HG02642 (cell line): ENCODE data around the gene TIMM44.
"Not testable (repeated sequence)": the region's sequence is repeated elsewhere in the genome, so short reads cannot be mapped to it uniquely, and the experiment has no call there.

ENCODE experiments used
- ATAC-seq: cut with Tn5 transposase; IDR thresholded peaks from one replicate; pipeline ENCODE4 v1.9.1; 2021; ENCODE audit warnings: mild to moderate bottlenecking; ENCODE audit not compliant: unreplicated experiment, poor library complexity

The TIMM44 gene

DNA sequence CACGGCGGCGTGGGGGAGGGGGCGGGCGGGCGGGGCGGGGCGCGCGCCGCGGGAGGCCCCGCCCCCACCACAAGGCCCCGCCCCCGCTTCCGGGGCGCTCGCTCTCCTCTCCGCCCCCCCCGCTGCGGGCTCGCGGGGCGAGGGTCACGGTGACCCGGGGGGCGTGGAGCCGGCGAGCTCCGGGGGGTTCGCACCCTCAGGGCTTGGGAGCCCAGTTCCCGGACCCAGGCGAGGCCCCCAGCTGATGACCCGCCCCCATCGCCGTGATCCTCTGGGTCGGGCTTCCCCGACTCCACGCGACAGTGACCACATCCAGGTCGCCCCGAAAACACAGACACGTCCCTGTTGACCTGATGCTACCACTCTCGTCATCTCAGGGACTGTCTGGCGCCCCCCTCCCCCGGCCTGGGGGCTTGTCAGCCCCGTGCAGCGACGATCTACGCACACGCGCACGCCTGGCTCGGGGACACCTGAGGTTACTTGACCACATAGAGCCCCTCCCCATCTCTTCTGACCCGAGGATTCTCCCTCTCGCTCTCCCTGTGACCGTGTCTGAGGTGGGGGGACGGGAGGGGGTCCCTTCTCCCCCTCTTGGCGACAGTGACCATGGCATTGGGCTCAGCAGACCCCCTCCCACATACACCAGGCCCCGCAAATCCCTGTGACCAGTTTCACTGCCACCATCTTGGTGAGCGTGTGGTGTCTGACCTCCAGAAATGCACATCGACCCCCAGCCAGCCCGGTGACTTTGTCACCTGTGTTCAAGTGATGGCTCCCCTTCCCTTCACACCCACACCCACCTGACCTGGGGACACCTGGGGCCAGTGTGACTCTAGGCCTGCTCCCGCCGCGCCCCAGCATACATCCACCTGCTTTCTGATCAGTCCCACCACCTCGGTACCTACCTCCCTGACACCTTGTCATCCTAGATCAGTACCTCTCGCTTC lies 39.1 kb downstream of the TIMM44 start:
- ATAC-seq = peak; percentile 41

DNA sequence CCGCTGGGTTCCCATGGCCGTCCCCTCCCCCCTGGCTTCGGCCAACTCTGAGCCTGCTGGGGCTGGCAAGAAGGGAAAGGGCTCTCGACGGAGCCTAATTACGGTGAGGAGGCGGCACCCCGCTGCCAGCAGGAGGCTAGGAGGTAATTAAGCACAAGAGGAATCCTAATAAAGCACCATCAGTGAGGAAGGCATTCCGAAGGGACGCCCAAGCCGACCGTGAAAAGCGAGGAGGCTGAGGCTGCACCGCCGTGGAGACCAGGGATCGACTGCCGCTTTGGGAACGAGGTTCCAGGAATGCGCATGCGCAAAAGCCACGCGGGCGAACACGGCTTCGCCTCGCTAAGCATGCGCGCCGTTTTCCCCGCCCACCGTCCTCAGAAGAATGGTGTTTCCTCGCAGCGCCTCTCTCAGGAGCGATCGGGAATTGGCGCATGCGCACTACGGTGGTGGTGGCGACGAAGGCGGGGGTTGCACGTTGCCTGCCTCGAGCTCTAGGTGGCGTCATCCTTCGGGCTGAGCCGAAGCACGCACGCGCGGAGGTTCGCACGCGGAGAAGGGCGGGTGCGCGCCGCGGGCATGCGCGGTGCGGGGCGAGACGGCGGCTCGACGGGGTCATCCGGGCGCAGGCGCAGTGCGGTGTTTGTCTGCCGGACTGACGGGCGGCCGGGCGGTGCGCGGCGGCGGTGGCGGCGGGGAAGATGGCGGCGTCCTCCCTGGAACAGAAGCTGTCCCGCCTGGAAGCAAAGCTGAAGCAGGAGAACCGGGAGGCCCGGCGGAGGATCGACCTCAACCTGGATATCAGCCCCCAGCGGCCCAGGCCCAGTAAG lies 40.0 kb downstream of the TIMM44 start, which contains the start of gene MAP2K7:
Gene MAP2K7 (plus strand): TSS at position 634 of the 830 bp plus-strand sequence. CDS start 68 bp downstream, at position 702.
- ATAC-seq = peak; percentile 90

DNA sequence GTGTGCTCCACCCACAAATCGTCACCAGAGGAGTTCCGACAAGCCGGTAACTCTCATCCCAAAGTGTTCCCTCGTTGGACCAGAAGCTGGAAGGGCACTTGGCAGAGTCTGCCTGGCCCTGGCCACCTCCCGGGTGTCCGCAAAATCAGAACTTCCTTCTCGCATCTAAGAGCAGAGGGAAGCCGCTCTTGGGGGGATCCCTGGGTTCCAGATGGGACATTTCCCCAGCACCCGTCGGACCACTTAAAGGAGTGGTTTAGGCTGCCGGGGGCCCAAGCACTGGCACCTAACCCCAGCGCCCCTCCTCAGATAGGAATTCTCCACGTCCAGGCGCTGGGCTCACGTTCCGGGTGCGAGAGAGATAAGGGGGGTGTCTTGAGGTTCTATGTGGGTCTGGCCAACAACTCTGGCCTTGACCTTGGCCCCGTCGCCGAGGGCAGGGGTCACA lies 40.6 kb downstream of the TIMM44 start:
- ATAC-seq = no peak

DNA sequence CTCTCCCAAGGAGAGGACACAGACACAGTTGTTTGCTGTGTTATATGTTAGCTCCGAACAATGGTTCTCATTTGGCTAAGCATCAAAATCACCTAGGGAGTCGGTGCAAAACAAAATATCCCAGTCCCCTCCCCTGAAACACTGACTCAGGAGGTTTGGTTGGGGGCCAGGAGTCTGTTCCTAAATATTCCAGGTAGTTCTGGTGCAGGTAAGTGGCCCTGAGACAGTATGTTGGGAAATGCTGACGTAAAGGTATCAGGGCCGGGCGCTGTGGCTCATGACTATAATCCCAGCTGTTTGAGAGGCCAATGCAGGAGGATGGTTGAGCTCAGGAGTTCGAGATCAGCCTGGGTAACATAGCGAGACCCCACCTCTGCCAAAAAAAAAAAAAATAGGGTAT lies 42.1 kb downstream of the TIMM44 start:
- no peak for ATAC-seq

DNA sequence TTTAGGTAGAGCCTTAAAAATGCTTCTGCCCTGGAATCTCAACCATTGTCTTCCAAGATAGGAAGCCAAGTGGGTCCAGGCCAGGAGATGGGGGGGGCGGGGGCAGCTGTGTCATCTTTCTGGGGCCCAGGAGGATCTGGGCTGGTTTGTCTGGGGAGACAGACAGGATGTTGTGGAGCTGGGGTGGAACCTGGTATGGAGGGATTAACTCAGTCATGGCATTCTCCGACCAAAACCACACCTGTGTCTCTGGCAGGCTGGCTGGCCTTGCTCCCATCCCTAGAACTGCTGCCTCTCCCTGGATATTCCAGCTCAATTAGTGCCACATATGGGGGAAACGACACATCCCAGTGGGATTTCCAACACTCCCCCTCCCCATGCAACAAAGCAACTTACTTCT lies 42.5 kb downstream of the TIMM44 start:
- ATAC-seq = no peak

DNA sequence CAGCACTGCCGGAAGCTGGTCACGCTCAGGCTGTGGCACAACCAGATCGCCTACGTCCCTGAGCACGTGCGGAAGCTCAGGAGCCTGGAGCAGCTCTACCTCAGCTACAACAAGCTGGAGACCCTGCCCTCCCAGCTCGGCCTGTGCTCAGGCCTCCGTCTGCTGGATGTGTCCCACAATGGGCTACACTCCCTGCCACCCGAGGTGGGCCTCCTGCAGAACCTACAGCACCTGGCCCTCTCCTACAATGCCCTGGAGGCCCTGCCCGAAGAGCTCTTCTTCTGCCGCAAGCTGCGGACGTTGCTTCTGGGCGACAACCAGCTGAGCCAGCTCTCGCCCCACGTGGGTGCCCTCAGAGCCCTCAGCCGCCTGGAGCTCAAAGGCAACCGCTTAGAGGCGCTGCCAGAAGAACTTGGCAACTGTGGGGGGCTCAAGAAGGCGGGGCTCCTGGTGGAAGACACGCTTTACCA lies 43.0 kb downstream of the TIMM44 start:
- no peak for ATAC-seq

DNA sequence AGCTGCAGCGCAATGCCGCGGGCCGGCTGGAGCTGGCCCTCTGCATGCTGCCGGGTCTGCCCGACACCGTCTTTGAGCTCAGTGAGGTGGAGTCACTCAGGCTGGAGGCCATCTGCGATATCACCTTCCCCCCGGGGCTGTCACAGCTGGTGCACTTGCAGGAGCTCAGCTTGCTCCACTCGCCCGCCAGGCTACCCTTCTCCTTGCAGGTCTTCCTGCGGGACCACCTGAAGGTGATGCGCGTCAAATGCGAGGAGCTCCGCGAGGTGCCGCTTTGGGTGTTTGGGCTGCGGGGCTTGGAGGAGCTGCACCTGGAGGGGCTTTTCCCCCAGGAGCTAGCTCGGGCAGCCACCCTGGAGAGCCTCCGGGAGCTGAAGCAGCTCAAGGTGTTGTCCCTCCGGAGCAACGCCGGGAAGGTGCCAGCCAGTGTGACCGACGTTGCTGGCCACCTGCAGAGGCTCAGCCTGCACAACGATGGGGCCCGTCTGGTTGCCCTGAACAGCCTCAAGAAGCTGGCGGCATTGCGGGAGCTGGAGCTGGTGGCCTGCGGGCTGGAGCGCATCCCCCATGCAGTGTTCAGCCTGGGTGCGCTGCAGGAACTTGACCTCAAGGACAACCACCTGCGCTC lies 43.6 kb downstream of the TIMM44 start:
- no peak for ATAC-seq

DNA sequence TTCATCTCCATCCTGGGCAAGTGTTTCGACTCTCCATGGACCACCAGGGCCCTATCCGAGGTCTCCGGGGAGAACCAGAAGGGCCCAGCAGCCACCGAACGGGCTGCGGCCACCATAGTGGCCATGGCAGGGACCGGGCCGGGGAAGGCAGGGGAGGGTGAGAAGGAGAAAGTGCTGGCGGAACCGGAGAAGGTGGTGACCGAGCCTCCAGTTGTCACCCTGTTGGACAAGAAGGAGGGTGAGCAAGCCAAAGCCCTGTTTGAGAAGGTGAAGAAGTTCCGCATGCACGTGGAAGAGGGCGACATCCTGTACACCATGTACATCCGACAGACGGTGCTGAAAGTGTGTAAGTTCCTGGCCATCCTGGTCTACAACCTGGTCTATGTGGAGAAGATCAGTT lies 44.5 kb downstream of the TIMM44 start:
- no peak for ATAC-seq

DNA sequence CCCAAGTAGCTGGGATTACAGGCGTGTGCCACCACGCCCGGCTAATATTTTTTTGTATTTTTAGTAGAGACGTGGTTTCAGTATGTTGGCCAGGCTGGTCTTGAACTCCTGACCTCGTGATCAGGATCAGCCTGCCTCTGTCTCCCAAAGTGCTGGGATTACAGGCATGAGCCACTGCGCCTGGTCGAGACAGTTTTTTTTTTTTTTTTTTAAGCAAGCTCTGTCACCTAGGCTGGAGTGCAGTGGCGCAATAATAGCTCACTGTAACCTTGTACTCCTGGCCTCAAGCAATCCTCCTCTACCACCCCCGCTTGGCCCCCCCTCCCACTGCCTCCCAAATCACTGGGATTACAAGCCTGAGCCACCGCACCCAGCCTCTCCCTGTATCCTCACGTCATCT lies 46.2 kb downstream of the TIMM44 start:
- ATAC-seq = no peak

DNA sequence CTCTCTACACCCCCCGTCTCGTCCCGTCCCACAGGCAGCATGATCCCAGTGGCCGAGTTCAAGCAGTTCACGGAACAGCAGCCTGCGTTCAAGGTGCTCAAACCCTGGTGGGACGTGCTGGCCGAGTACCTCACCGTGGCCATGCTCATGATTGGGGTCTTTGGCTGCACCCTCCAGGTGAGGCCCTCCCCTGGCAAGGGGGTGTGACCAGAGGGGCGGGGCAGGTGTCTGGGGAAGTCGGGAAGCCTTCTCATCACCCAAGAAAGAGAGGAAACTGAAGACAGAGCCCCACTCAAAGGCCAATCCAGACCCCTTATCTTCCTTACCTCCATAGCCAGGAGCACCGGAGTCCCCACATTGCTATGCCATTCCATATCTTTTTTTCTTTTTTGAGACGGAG lies 47.9 kb downstream of the TIMM44 start:
- no peak for ATAC-seq

DNA sequence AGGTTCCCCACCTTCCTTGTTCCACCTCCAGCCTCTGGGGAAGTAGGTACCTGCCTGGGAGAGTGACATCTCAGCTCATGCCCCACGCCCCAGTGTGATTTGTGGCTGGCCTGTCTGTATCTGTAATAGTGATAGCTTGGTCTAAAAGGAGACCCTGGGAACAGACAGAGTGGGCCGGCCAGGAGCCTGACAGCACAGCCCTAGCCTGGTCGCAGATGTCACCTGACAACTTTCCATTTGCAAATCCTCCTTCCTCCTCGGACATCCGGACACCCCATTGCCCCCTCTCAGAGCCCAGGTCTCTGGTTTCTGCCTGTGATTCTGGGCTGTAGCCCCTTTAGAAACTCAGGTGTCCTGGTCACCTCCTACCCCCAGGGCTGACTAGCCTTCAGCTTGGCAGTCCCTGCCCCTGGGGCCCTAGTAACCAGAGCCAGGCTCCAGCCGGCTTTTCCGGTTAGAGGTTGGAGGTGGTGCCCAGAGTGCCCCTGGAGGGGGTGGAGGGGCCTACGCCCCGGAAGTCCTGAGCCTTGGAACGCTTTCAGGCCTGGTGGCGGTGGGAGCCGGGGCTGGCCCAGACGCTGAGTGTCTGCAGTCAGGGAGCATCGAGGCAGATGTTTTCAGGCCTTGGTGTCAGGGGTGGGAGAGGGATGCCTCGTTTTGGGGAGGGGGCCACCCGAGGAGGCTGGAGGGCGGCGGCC lies 48.7 kb downstream of the TIMM44 start:
- no peak for ATAC-seq

DNA sequence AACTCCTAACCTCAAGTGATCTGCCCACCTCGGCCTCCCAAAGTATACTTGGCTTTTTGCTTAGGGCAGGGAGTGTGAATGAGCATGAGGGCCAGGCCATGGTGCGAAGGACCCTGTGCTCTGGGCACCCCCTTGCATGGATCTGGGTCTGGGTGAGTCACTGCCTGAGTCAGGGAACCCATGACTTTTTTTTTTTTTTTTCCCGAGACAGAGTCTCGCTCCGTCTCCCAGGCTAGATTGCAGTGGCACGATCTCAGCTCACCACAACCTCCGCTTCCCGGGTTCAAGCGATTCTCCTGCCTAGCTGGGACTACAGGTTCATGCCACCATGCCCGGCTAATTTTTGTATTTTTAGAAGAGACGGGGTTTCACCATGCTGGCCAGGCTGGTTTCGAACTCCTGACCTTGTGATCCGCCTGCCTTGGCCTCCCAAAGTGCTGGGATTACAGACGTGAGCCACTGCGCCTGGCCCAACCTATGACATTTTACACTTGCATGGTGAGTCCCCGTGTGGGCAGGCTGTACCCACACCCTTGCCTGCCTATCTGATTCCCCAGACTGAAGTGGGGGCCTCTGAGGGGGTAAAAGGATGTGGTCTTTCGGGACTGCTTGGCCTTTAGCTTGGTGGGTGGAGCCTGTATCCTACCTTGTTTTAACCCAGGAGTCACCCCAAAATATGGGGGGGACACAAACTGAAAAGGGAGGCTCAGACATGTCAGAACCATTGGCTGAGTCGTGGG lies 49.9 kb downstream of the TIMM44 start:
- not testable (repeated sequence) for ATAC-seq

DNA sequence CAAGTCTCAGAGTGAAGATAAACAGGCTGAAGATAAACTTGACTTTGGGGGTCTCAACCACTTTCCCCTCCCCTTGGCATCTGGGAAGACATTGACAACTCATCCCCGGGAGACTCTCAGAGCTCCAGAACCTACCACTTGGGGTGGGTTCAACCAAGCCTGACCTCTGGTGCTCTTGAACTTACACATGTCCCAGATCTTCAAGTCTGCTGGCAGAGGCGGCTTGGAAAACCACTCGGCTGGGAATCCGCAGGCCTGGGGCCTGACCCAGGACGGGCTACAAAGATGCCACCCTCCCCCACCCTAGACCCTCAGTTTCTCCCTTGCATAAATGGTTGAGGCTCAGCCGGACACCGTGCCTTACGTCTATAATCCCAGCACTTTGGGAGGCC lies 54.6 kb downstream of the TIMM44 start:
- no peak for ATAC-seq

DNA sequence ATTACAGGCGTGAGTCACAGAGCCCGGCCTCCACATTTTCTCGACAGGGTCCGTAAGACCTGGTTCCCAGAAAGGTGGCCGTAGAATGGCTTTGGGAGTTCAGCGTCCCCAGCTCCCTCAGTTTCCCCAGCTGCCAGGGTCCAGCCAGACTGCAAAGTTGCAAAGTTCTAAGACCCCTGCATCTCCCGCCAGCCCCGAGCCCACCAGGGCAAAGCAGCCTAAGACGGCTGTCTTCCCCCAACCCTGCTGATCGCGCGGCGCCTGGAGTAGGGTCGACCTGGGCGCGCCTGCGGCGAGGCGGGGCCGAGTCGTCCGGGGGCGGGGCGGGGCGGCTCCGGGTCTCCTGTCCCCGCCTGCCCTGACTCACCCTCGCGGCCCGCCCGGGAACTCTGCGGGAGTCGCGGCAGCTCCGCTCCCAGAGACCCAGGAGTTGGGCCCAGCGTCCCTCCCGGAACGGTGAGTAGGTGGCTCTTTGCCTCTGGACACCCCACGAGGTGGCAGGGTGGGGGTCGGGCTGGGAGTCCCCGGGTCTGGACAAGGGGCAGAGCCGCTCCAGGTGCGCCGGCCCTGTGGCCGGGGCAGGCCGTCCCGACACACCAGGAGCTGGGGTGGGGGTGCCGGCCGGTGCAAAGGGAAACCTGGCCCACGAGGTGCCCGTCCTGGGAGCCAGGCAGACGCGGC lies 55.2 kb downstream of the TIMM44 start, which contains the start of gene LRRC8E:
Gene LRRC8E (plus strand): TSS at position 366 of the 681 bp plus-strand sequence. CDS start 7,094 bp downstream, outside the sequence.
- no peak for ATAC-seq

DNA sequence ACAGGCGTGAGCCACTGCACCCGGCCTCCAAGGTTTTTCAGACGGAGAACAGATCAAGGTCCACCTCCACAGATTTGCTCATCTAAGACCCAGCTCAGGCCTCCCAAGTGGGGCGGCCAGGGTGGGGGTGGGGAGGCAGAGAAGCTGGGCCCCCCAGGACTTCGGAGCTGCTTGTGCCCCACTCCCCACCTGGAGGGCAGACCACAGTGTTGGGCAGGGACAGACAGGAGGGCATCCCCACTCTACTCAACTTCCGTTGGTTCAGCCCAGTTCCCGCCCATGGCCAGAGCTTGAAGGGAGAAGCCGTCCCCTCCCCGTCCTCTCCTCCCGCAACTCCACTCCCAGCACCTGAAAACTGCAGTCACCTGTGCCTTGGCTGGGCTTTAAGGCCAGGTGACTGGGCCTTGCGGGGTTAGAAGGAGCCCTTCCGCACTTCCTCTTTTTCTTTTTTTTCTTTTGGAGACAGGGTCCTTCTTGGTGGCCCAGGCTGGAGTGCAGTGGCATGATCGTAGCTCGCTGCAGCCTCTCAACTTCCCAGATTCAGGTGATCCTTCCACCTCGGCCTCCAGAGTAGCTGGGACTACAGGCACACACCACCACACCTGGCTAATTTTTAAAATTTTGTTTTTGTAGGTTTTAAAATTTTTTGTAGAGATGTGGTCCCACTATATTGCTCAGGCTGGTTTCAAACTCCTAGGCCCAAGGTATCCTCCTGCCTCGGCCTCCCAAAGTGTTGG lies 55.9 kb downstream of the TIMM44 start:
- ATAC-seq = no peak

DNA sequence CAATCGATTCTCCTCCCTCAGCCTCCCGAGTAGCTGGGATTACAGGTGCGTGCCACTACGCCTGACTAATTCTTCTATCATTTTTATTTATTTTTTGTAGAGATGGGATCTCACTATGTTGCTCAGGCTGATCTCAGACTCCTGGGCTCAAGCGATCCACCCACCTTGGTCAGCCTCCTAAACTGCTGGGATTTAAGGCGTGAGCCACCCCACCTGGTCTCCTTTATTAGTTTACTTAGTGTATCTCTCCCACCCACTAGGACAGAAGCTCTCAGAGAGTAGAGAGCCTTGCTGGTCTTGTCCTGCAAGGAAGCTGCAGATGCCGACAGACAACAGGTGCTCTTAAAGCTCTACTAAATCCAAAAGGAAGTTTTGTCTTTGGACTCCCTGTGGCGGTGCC lies 57.6 kb downstream of the TIMM44 start:
- ATAC-seq = no peak

DNA sequence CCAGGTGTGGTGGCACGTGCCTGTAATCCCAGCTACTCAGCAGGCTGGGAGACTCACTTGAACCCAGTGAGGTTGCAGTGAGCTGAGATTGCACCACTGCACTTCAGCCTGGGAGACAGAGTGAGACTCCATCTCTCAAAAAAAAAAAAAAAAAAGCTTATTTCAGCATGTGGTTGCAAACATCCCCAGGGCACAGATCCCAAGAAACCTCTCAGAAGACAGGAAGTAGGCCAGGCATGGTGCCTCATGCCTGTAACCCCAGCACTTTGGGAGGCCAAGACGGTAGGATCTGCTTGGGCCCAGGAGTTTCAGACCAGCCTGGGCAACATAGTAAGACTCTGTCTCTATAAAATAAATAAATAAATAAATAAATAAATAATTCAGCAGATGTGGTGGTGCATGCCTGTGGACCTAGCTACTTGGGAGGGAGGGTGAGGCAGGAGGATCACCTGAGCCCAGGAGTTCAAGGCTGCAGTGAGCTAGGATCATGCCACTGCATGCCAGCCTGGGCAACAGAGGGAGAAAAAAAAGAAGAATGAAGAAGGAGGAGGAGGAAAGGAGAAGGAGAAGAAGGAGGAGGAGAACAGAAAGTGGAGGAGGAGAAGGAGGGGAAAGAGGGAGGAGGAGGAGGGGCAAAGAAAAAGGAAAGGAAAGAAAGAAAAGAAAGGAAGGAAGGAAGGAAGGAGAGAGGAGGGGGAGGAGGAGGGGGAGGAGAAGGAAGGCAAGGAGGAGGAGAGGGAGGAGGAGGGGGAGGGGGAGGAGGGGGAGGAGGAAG lies 59.5 kb downstream of the TIMM44 start:
- no peak for ATAC-seq
